ENCODE results near the gene MMP3. TPM values are rescaled to one million over a fixed set of nuclear protein-coding genes. Genes with fewer than 3 reads are reported as not detected.

MMP3 gene
- total RNA-seq, 1 donor from 2014 or later, result not detected

- peak; percentile 73 for DNase-seq
These were observed 11.6 kb downstream of the MMP3 start for GRCh38 chr11:102831489-102832440.

GRCh38 chr11:102831128-102831488, 12.3 kb downstream of the MMP3 start:
- no peak for DNase-seq

- DNase-seq, result peak; percentile 44
These were observed 13.2 kb downstream of the MMP3 start for GRCh38 chr11:102830001-102830727.

GRCh38 chr11:102829316-102830000, 14.0 kb downstream of the MMP3 start:
- DNase-seq, result no peak

GRCh38 chr11:102824556-102824955, 18.9 kb downstream of the MMP3 start:
- no peak for DNase-seq

- DNase-seq, result no peak
These were observed 23.9 kb downstream of the MMP3 start for GRCh38 chr11:102819491-102819890.

DNA sequence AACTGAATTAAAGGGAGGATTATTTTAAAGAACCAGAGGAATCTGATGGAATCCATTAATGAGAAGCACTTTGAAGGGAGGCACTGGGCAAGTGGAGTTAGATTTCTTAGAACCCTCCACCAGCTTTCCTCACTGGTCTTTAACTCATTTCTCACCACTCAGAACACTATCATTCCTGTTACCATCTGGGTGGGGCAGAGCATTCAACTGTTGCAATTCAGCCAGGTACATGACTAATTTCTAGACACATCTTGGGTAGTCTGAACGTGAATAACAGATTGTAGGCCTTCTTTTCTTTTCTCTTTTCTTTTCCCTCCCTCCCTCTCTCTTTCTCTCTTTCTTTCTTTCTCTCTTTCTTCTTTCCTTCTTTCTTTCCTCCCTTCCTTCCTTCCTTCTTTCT, 29.9 kb downstream of the MMP3 start:
- DNase-seq, result no peak

GRCh38 chr11:102812188-102812587, 31.2 kb downstream of the MMP3 start:
- DNase-seq, result peak; percentile 9

DNA sequence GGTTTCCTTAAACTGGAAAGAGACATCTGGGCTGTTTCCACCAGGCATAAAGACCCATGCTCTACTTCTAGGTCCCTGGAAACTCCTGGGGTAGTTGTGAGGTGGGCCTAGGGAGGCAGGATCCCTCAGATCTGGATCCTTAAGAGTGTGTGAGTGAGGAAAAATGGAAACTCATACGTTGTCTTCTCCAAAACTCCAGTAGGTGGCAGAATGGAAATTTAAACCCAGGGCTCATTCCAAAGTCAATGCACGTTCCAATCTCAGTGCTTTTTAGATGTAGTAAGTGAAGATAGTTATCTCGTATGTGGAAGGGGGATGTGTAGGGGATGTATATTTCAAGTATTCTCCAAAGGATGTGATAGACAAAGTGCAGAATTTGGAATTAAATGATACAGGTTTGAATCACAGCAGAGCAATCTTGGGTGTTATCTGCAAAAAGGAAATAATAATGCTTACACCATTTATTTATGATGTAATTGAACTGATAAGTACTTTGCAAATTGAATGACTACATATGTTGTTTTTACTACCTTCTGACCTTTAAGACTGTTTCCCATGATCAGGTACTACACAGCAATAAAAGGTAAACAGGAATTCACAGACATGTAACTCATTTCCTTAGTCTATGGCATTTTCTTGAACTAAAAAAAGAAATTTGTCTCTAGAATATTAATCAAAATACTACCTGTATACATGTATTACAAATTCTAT, 32.3 kb downstream of the MMP3 start:
- DNase-seq, result peak; percentile 69

DNA sequence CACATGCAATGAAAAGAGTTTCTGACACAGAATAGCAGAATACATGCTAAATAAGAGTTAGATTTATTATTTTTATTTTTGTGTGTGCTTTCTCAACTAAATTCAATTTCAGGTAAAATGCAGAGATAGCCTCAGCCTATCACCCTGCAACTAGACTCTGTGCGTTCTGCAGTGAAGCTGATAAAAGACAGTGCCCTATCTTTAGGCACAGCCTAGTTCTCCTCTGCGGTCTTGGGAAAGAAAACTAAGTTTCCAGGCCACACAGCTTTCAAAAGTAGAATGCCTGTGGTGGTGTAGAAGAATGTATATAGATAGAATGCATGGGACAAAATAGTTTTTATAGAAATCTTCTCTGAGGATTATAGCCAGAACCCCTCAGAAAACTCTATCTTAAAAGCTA, 33.4 kb downstream of the MMP3 start:
- DNase-seq, result no peak

GRCh38 chr11:102807921-102808320, 35.5 kb downstream of the MMP3 start:
- DNase-seq, result no peak

- no peak for DNase-seq
These were observed 37.1 kb downstream of the MMP3 start for GRCh38 chr11:102806296-102806695.

- DNase-seq, result peak; percentile 92
These were observed 41.1 kb downstream of the MMP3 start for GRCh38 chr11:102802341-102802740.

- DNase-seq, result no peak
These were observed 42.6 kb downstream of the MMP3 start for GRCh38 chr11:102800767-102801166.

DNA sequence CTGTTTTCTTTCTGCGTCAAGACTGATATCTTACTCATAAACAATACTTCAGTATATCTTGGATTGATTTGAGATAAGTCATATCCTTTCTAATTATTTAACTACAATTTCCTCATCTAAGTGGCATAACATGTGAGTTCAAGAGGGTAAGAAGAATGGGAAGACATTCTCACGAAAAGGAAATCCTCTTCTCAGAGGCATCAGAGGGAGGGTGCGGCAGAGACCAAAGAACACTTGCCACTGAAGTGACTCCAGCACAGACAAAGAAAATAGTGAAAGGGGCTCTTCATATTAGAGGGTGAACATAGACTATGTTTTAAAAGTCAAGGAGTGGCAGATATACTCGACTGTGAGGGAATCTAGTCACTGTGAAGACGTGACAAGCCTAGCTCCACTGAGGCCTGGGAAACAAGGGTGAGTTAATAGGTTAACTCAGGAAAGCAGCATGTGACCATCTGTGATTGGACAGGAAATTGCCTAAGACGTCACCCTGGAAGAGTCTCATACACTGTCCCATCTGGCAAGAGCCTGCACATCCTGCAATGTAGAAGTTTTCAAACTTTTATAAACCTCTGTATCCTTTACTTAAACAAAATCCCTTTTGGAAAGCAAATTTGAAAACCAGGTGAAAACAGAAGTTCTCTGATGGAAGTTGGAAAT, 43.6 kb downstream of the MMP3 start:
- DNase-seq, result peak; percentile 97

DNA sequence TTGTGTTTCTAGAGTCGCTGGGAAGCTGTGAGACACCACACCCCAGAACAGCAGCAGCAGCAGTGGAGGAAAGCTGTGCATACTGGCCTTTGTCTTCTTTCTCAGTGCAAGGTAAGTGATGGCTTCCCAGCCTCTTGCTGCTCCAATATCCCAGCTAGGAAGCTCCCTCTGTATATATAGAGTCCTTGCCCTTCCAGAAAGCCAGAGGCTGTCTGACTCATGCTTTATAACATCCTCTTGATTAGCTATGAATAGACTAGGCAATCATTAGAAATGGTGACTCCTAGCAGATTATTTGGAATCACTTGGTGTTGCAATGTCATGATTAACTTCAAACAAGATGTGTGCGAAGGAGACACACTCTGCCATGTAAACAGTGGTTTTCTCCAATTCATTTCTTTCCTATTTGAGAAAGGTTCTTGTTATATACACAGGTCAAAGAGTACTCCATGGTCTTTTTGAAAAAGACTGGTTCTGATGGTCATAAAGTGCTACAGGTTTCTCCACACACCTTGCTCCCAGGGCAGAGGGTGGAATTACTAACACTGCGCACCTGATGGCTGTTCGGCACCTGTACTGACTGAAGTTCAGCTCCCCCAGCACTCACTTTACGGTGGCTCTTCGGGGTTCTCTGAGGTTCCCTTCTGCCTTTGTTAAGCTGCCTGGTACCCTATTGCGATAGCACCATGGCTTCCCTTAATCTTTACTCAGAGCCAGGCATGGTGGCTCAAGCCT, 45.2 kb downstream of the MMP3 start, which contains the start of gene MMP1:
Gene MMP1, minus strand, starts transcription at position 149 of the 735 bp plus-strand sequence. Its CDS starts 68 bp downstream, at position 81.
- peak; percentile 90 for DNase-seq

GRCh38 chr11:102794382-102794781, 49.0 kb downstream of the MMP3 start:
- peak; percentile 82 for DNase-seq

DNA sequence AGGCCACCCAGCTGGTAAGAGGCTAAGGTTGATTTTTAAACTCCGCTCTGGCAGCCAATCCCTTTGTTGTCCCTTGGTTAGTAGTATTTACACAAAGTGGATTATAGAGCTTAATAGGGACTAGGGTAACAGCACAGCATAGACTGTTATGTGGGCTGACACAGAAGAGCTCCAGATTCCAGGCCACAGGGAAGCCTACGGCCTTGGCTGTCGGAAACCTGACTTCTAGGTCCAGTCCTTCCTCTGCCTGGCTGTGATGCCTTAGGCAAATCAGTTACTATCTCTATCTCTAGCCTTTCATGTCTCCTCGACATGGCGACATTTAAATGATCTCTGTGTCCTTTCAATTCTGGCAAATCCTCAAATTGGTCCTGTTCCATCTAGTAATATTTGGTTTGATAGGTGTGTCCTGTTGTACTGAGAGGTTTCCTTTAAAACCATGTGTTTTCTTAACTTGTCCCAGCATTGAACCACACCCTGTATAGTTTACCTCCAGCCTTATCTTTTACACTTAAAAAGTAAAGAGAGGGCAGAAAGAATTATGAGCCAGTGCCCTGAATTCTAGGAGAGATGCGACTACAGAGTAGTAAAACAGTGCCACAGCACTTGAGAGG, 49.6 kb downstream of the MMP3 start:
- no peak for DNase-seq

GRCh38 chr11:102792604-102793003, 50.8 kb downstream of the MMP3 start:
- DNase-seq, result no peak

GRCh38 chr11:102791271-102792036, 52.0 kb downstream of the MMP3 start:
- DNase-seq, result no peak

Data from dermis blood vessel endothelial cell (primary cell).